HEK293 (cell line): Measurements from ENCODE around the gene EMP3.

ENCODE experiments used
- CTCF ChIA-PET: fragments of 350-600 bp; formaldehyde crosslinking; extraction: SDS; loops from one replicate; lab custom pipeline; 2021; ENCODE audit warnings: antibody characterized with exemption; lab: Yijun Ruan, JAX
- POLR2A ChIA-PET: fragments of 300-600 bp; formaldehyde crosslinking; extraction: SDS; loops from one replicate; lab custom pipeline; 2020; ENCODE audit warnings: antibody characterized with exemption, inconsistent platforms; lab: Yijun Ruan, JAX
- H3K27ac ChIP-seq: fragments of 200-500 bp; sonication (Bioruptor generic); 2 replicates; pipeline ENCODE4 v1.5.1; 2014; ENCODE audit warnings: low read depth, low read length, control low read depth, inconsistent platforms; ENCODE audit errors: extremely low read depth
- H3K36me3 ChIP-seq, 2 experiments: fragments of 200-500 bp in 1 of 2; sonication (Bioruptor generic) in 1 of 2; 1 replicate in 1 of 2; 2 replicates in 1 of 2; pipeline ENCODE4 v1.5.1; 2014 to 2017; ENCODE audit warnings: inconsistent platforms in 2 of 2, low read length in 2 of 2; ENCODE audit not compliant: control insufficient read depth in 2 of 2, insufficient read depth in 1 of 2
- H3K4me1 ChIP-seq: fragments of 200-500 bp; sonication (Bioruptor generic); 2 replicates; pipeline ENCODE4 v1.5.1; 2014; ENCODE audit warnings: mild to moderate bottlenecking, low read length, inconsistent platforms; ENCODE audit not compliant: control insufficient read depth, insufficient read depth
- H3K4me3 ChIP-seq: 2 replicates; pipeline ENCODE4 v1.5.1; 2011; ENCODE audit warnings: low read depth, mild to moderate bottlenecking, control low read depth, low read length, moderate library complexity
- H3K9me3 ChIP-seq: fragments of 200-500 bp; sonication (Bioruptor generic); 2 replicates; pipeline ENCODE4 v1.5.1; 2014; ENCODE audit warnings: low read depth, low read length, inconsistent platforms; ENCODE audit not compliant: control insufficient read depth, insufficient read depth
- EGR2 ChIP-seq: fragments of 450-650 bp; formaldehyde crosslinking; IDR thresholded peaks from 2 replicates; pipeline ENCODE4 v1.5.1; 2016; ENCODE audit warnings: low read depth, missing biosample characterization, missing genetic modification characterization
- FEZF1 ChIP-seq: fragments of 450-650 bp; formaldehyde crosslinking; IDR thresholded peaks from 2 replicates; pipeline ENCODE4 v1.5.1; 2016; ENCODE audit warnings: missing biosample characterization, missing genetic modification characterization
- KLF9 ChIP-seq: fragments of 450-650 bp; formaldehyde crosslinking; IDR thresholded peaks from 2 replicates; pipeline ENCODE4 v1.5.1; 2016; ENCODE audit warnings: missing biosample characterization, missing genetic modification characterization, low read depth
- RBAK ChIP-seq: fragments of 450-650 bp; formaldehyde crosslinking; IDR thresholded peaks from 2 replicates; pipeline ENCODE4 v1.5.1; 2016; ENCODE audit warnings: missing biosample characterization, missing genetic modification characterization
- SP3 ChIP-seq: fragments of 450-650 bp; formaldehyde crosslinking; IDR thresholded peaks from 2 replicates; pipeline ENCODE4 v1.5.1; 2016; ENCODE audit warnings: missing biosample characterization, missing genetic modification characterization
- SP7 ChIP-seq: fragments of 450-650 bp; formaldehyde crosslinking; IDR thresholded peaks from 2 replicates; pipeline ENCODE4 v1.5.1; 2016; ENCODE audit warnings: missing biosample characterization, missing genetic modification characterization
- TCF7L2 ChIP-seq: IDR thresholded peaks from 2 replicates; pipeline ENCODE4 v1.6.1; 2011; ENCODE audit warnings: low read depth, mild to moderate bottlenecking, inconsistent platforms, low read length, moderate library complexity, borderline replicate concordance
- ZEB2 ChIP-seq: fragments of 450-650 bp; formaldehyde crosslinking; IDR thresholded peaks from 2 replicates; pipeline ENCODE4 v1.5.1; 2016; ENCODE audit warnings: missing biosample characterization, missing genetic modification characterization
- ZFHX2 ChIP-seq: fragments of 450-650 bp; formaldehyde crosslinking; conservative IDR thresholded peaks from 2 replicates; pipeline ENCODE4 v1.5.1; 2016; ENCODE audit warnings: missing biosample characterization, missing genetic modification characterization
- ZNF10 ChIP-seq: fragments of 450-650 bp; formaldehyde crosslinking; IDR thresholded peaks from 2 replicates; pipeline ENCODE4 v1.5.1; 2017; ENCODE audit warnings: missing biosample characterization, missing genetic modification characterization
- ZNF114 ChIP-seq: fragments of 450-650 bp; formaldehyde crosslinking; IDR thresholded peaks from 2 replicates; pipeline ENCODE4 v1.5.0; 2017; ENCODE audit warnings: missing biosample characterization, missing genetic modification characterization
- ZNF140 ChIP-seq: fragments of 450-650 bp; formaldehyde crosslinking; IDR thresholded peaks from 2 replicates; pipeline ENCODE4 v1.5.1; 2016; ENCODE audit warnings: missing biosample characterization, missing genetic modification characterization
- ZNF155 ChIP-seq: fragments of 450-650 bp; formaldehyde crosslinking; IDR thresholded peaks from 2 replicates; pipeline ENCODE4 v1.5.1; 2016; ENCODE audit warnings: missing biosample characterization, missing genetic modification characterization
- ZNF239 ChIP-seq: fragments of 450-650 bp; formaldehyde crosslinking; IDR thresholded peaks from 2 replicates; pipeline ENCODE4 v1.5.1; 2016; ENCODE audit warnings: missing biosample characterization, missing genetic modification characterization
- ZNF391 ChIP-seq: fragments of 450-650 bp; formaldehyde crosslinking; IDR thresholded peaks from 2 replicates; pipeline ENCODE4 v1.5.1; 2016; ENCODE audit warnings: low read depth, missing biosample characterization, missing genetic modification characterization, borderline replicate concordance
- ZNF561 ChIP-seq: fragments of 450-650 bp; IDR thresholded peaks from 2 replicates; pipeline ENCODE4 v1.5.1; 2018; ENCODE audit warnings: missing biosample characterization, missing genetic modification characterization, borderline replicate concordance
- ZNF621 ChIP-seq: fragments of 450-650 bp; formaldehyde crosslinking; IDR thresholded peaks from 2 replicates; pipeline ENCODE4 v1.5.1; 2017; ENCODE audit warnings: missing biosample characterization, missing genetic modification characterization
- ZNF654 ChIP-seq: fragments of 450-650 bp; formaldehyde crosslinking; IDR thresholded peaks from 2 replicates; pipeline ENCODE4 v1.5.1; 2016; ENCODE audit warnings: low read depth, missing biosample characterization, missing genetic modification characterization
- ZNF664 ChIP-seq: fragments of 450-650 bp; formaldehyde crosslinking; IDR thresholded peaks from 2 replicates; pipeline ENCODE4 v1.5.1; 2016; ENCODE audit warnings: missing biosample characterization, missing genetic modification characterization
- ZNF707 ChIP-seq: fragments of 450-650 bp; formaldehyde crosslinking; IDR thresholded peaks from 2 replicates; pipeline ENCODE4 v1.5.1; 2016; ENCODE audit warnings: missing biosample characterization, missing genetic modification characterization
- ZNF830 ChIP-seq: fragments of 450-650 bp; IDR thresholded peaks from 2 replicates; pipeline ENCODE4 v1.5.0; 2018; ENCODE audit warnings: missing biosample characterization, missing genetic modification characterization, low read depth, mild to moderate bottlenecking, moderate library complexity
- ZSCAN16 ChIP-seq: fragments of 450-650 bp; formaldehyde crosslinking; IDR thresholded peaks from 2 replicates; pipeline ENCODE4 v1.5.1; 2016; ENCODE audit warnings: missing biosample characterization, missing genetic modification characterization
- TF ChIP-seq, protein P1 (sequence below): fragments of 450-650 bp; formaldehyde crosslinking; IDR thresholded peaks from 2 replicates; pipeline ENCODE4 v1.5.1; 2016; ENCODE audit warnings: missing biosample characterization, missing genetic modification characterization
- TF ChIP-seq, protein P2 (sequence below): fragments of 450-650 bp; formaldehyde crosslinking; IDR thresholded peaks from 2 replicates; pipeline ENCODE4 v1.5.1; 2017; ENCODE audit warnings: missing biosample characterization, missing genetic modification characterization
- TF ChIP-seq, protein P3 (sequence below): fragments of 450-650 bp; IDR thresholded peaks from 2 replicates; pipeline ENCODE4 v1.5.1; 2018; ENCODE audit warnings: missing biosample characterization, mild to moderate bottlenecking, missing genetic modification characterization
- TF ChIP-seq, protein P4 (sequence below): fragments of 450-650 bp; formaldehyde crosslinking; IDR thresholded peaks from 2 replicates; pipeline ENCODE4 v1.5.1; 2017; ENCODE audit warnings: missing biosample characterization, missing genetic modification characterization

The EMP3 gene

DNA sequence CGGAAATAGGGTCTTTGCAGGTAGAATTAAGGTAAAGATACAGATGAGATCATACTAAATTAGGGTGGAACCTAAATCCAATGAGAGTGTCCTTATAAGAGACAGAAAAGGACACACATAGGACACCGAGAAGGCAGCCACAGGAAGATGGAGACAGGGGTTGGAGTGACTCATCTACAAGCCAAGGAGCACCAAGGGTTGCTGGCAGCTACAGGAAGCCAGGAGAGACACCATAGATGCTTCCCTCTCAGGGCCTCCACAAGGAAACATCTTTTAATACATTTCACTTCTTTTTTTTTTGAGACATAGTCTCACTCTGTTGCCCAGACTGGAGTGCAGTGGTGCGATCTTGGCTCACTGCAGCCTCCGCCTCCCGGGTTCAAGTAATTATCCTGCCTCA, 28.3 kb downstream of the EMP3 start:
- H3K27ac ChIP-seq: no peak overlapping the region
- no peaks in the 10 kb centered on the region for H3K9me3 ChIP-seq
- ChIA-PET POLR2A (interaction anchor here (1.2 kb wide), 2 partner anchors 9 to 28 kb away, joined by 3 to 5 read pairs; partner anchors contain the start of gene EMP3), CTCF (interaction anchor here (0.6 to 0.7 kb wide), 2 partner anchors 35 to 136 kb away, joined by 3 to 5 read pairs; no protein-coding TSS in a partner anchor)
- no peaks in the 10 kb centered on the region; a peak in 1 of 3 replicates for H3K36me3 ChIP-seq
- no peak overlapping the region for H3K4me3 ChIP-seq
- no peaks in the 10 kb centered on the region for H3K4me1 ChIP-seq
- TF ChIP-seq ZNF140 (tag by site-specific recombination) (no peak), ZNF239 (tag by site-specific recombination) (no peak), ZNF114 (tag by site-specific recombination) (no peak), ZNF621 (tag by site-specific recombination) (no peak), RBAK (tag by site-specific recombination) (no peak), SP7 (tag by site-specific recombination) (no peak), KLF9 (no peak), EGR2 (no peak), ZNF830 (tag by site-specific recombination) (no peak), ZNF10 (no peak), ZNF155 (tag by site-specific recombination) (no peak), ZSCAN16 (tag by site-specific recombination) (no peak), ZEB2 (no peak)
- TF ChIP-seq, protein P1, sequence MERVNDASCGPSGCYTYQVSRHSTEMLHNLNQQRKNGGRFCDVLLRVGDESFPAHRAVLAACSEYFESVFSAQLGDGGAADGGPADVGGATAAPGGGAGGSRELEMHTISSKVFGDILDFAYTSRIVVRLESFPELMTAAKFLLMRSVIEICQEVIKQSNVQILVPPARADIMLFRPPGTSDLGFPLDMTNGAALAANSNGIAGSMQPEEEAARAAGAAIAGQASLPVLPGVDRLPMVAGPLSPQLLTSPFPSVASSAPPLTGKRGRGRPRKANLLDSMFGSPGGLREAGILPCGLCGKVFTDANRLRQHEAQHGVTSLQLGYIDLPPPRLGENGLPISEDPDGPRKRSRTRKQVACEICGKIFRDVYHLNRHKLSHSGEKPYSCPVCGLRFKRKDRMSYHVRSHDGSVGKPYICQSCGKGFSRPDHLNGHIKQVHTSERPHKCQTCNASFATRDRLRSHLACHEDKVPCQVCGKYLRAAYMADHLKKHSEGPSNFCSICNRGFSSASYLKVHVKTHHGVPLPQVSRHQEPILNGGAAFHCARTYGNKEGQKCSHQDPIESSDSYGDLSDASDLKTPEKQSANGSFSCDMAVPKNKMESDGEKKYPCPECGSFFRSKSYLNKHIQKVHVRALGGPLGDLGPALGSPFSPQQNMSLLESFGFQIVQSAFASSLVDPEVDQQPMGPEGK (tag by site-specific recombination): no peak
- TF ChIP-seq, protein P2, sequence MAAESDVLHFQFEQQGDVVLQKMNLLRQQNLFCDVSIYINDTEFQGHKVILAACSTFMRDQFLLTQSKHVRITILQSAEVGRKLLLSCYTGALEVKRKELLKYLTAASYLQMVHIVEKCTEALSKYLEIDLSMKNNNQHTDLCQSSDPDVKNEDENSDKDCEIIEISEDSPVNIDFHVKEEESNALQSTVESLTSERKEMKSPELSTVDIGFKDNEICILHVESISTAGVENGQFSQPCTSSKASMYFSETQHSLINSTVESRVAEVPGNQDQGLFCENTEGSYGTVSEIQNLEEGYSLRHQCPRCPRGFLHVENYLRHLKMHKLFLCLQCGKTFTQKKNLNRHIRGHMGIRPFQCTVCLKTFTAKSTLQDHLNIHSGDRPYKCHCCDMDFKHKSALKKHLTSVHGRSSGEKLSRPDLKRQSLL: no peak

DNA sequence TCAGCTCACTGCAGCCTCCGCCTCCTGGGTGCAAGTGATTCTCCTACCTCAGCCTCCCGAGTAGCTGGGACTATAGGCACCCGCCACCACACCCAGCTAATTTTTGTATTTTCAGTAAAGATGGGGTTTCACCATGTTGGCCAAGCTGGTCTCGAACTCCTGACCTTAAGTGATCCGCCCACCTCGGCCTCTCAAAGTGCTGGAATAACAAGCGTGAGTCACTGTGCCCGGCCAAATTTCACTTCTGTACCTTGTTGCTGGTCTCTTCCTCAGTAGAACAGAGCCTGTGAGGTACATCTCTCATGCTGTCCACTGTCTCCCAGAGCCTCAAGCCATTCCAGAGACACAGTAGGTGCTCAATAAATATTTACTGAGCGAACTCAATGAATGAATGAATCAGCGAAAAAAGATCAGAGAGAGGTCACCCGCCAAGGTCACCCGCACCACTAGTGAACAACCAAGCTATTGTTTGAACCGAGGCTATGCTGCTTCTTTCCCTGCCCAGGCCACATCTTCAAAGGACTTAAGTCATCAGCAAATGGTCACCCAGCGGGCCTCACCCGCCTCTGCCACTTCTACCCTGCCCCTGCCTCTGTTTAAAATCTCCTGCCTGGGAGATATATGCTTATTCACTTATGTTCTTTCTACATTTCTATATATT, 29.1 kb downstream of the EMP3 start:
- H3K4me1 ChIP-seq: no peaks in the 10 kb centered on the region
- H3K36me3 ChIP-seq: no peaks in the 10 kb centered on the region; a peak in 1 of 3 replicates
- ChIA-PET POLR2A (interaction anchor here (0.6 to 1.2 kb wide), 4 partner anchors 8 to 157 kb away, joined by 3 to 5 read pairs (median 4); partner anchors contain the start of genes EMP3, SYNGR4 and TMEM143), CTCF (interaction anchor here (0.6 to 1.4 kb wide), 4 partner anchors 7 to 154 kb away, joined by 3 to 6 read pairs (median 3); no protein-coding TSS in a partner anchor)
- no peaks in the 10 kb centered on the region for H3K9me3 ChIP-seq
- H3K4me3 ChIP-seq: no peak overlapping the region
- TF ChIP-seq ZNF654 (no peak), TCF7L2 (peak; percentile 31; the same call in 1 of the 2 replicates), ZNF707 (tag by site-specific recombination) (no peak), FEZF1 (tag by site-specific recombination) (peak; percentile 47; the same call in 1 of the 2 replicates), ZFHX2 (tag by site-specific recombination) (0 out of 2 replicates have a peak, but pooled peaks have one; percentile 9), ZNF561 (no peak), ZNF391 (tag by site-specific recombination) (no peak), SP3 (no peak), ZNF664 (tag by site-specific recombination) (peak; percentile 89)
- TF ChIP-seq, protein P3, sequence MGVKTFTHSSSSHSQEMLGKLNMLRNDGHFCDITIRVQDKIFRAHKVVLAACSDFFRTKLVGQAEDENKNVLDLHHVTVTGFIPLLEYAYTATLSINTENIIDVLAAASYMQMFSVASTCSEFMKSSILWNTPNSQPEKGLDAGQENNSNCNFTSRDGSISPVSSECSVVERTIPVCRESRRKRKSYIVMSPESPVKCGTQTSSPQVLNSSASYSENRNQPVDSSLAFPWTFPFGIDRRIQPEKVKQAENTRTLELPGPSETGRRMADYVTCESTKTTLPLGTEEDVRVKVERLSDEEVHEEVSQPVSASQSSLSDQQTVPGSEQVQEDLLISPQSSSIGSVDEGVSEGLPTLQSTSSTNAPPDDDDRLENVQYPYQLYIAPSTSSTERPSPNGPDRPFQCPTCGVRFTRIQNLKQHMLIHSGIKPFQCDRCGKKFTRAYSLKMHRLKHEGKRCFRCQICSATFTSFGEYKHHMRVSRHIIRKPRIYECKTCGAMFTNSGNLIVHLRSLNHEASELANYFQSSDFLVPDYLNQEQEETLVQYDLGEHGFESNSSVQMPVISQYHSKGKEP: no peak
- TF ChIP-seq, protein P4, sequence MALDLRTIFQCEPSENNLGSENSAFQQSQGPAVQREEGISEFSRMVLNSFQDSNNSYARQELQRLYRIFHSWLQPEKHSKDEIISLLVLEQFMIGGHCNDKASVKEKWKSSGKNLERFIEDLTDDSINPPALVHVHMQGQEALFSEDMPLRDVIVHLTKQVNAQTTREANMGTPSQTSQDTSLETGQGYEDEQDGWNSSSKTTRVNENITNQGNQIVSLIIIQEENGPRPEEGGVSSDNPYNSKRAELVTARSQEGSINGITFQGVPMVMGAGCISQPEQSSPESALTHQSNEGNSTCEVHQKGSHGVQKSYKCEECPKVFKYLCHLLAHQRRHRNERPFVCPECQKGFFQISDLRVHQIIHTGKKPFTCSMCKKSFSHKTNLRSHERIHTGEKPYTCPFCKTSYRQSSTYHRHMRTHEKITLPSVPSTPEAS (tag by site-specific recombination): no peak
- H3K27ac ChIP-seq: no peak overlapping the region
